Measurements from ENCODE around the gene EFTUD2.

DNA sequence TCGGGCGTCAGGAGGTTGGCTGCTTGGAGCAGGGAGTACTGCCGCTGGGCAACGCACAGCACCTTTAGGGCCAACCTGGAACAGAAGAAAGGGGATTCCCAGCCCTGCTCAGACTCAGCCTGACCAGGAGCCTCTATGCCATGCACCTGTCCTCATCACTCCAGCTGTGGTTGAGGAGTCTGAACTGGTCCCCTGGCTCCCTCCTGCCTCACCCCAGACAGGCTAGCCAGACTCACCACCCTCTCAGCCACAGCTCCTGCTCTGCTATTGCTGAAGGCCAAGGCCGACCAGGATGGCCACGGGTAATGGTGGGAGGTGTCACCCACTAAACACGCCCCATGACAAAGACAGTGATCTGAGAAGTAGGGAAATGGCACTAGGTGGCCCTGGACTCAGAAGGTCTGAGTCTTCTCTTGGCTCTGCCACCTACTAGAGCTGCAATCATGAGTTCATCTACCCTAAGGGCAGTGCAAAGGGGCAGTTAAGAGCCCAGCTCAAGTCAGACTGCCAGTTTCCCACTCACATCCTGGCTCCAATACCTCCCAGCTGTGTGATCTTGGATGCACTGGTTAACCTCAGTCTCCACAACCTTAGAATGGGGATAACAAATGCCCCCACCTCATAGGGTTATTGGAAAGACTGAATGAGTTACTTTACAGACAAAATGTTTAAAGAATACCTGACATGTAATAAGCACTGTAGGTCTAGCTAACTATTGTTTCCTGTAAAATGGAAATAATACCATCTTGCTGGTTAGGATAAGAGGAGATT lies 29.9 kb upstream of the EFTUD2 start:
- no peak for TF ChIP-seq CTCF (IDR thresholded peaks at IDR 0.05)
- TF ChIP-seq POLR2A (IDR thresholded peaks at IDR 0.05), result no peak
- no peak for TF ChIP-seq EP300 (IDR thresholded peaks at IDR 0.05; ENCODE audit: low read depth)
- no peak for TF ChIP-seq POLR2AphosphoS5 (IDR thresholded peaks at IDR 0.05)
